Measurements from ENCODE around the gene TNFRSF4. TPM values are rescaled to one million over a fixed set of nuclear protein-coding genes. Genes with fewer than 3 reads are reported as not detected.

Gene TNFRSF4
- total and polyA plus RNA-seq, 9 of the 15 experiments (the other 6 are each of a cell fraction or from before 2014, with no cell fraction given): 0.07 to 0.44 (median 0.19) TPM; not detected in 5

DNA sequence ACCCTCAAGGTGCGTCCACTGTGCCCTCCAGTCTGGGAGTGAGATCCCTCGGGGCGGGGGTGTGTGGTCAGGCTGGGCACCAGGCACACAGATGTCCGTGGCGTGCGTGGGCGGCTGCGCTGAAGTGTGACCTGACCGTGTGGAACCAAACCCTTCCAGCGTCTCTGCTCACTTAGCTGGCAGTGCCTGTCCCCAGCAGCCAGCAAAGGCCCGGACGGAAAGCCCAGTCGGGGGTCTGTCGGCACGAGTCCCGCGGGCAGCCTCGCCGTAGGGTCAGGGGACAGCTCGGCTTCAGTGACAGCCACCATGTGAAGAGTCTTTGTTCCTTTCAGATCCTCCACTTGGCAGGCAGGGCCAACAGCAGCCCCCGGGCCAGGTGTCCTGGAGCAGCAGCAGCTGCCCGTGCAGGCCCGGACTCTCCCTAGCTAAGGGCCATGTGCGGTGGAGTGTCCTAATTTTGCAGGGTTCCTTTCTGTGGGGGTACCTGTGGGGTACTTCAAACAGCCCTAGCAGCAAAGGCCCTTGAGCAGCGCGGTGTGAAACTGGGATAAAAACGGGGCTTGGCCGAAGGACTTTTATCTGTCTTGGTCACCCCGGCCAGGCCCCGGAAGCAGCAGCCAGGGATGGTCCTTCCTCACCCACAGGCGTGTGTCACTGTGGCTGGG lies 28.7 kb downstream of the TNFRSF4 start (continued):
- peak; percentile 51; the same call in 1 of the 2 replicates for TF ChIP-seq HDAC8 (tag; IDR thresholded peaks at IDR 0.05)
- peak; percentile 78; the same call in 1 of the 2 replicates for TF ChIP-seq SMARCA4 (IDR thresholded peaks at IDR 0.05)
- no peak for TF ChIP-seq GTF2A2 (tag; IDR thresholded peaks at IDR 0.05)
- no peak for TF ChIP-seq ZNF384 (IDR thresholded peaks at IDR 0.05; ENCODE audit: low read depth, low read length)
- TF ChIP-seq TRIM28 (IDR thresholded peaks at IDR 0.05): peak; percentile 46; the same call in 1 of the 2 replicates
- TF ChIP-seq TOE1 (IDR thresholded peaks at IDR 0.05; ENCODE audit: borderline replicate concordance): peak; percentile 30; the same call in 1 of the 2 replicates
- TF ChIP-seq TOE1 (CRISPR knock-in tag; IDR thresholded peaks at IDR 0.05; ENCODE audit: borderline replicate concordance, low read depth): no peak
- peak; percentile 41; the same call in 1 of the 2 replicates for TF ChIP-seq ZBTB7A (IDR thresholded peaks at IDR 0.05; ENCODE audit: borderline replicate concordance, control insufficient read depth, low read depth, low read length)
- TF ChIP-seq NFIC (IDR thresholded peaks at IDR 0.05): 0 out of 2 replicates have a peak, but pooled peaks have one; percentile 31
- TF ChIP-seq HNRNPUL1 (IDR thresholded peaks at IDR 0.05; ENCODE audit: low read length): no peak
- TF ChIP-seq FOXK2 (conservative IDR thresholded peaks at IDR 0.05 in 1 of 2, IDR thresholded peaks at IDR 0.05 in 1 of 2; ENCODE audit: low read depth in 2 of 2): no peak
- TF ChIP-seq DPF2 (IDR thresholded peaks at IDR 0.05): peak; percentile 76; the same call in 1 of the 2 replicates
- TF ChIP-seq, protein P1, sequence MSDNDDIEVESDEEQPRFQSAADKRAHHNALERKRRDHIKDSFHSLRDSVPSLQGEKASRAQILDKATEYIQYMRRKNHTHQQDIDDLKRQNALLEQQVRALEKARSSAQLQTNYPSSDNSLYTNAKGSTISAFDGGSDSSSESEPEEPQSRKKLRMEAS (CRISPR knock-in tag; IDR thresholded peaks at IDR 0.05): peak; percentile 47; the same call in 1 of the 2 replicates
- peak; percentile 43 for TF ChIP-seq SOX6 (IDR thresholded peaks at IDR 0.05)
- TF ChIP-seq LCOR (CRISPR knock-in tag; IDR thresholded peaks at IDR 0.05): 0 out of 2 replicates have a peak, but pooled peaks have one; percentile 43
- no peak; the same call in 1 of the 2 replicates for TF ChIP-seq ZNF12 (CRISPR knock-in tag; IDR thresholded peaks at IDR 0.05)
- no peak for TF ChIP-seq BRD9 (IDR thresholded peaks at IDR 0.05; ENCODE audit: low read depth, partially characterized antibody)
- TF ChIP-seq RCOR1 (IDR thresholded peaks at IDR 0.05; ENCODE audit: borderline replicate concordance in 1 of 2, low read depth in 2 of 2, low read length in 2 of 2): peak in 1 of 2 experiments; percentile 84; a peak in 2 of 4 replicates
- TF ChIP-seq PHF8 (IDR thresholded peaks at IDR 0.05; ENCODE audit: borderline replicate concordance, low read length): peak; percentile 44; the same call in 1 of the 2 replicates
- peak in 1 of 2 experiments; percentile 75; a peak in 1 of 4 replicates for TF ChIP-seq SRF (CRISPR knock-in tag; IDR thresholded peaks at IDR 0.05)
- TF ChIP-seq CHD1 (IDR thresholded peaks at IDR 0.05; ENCODE audit: low read length): no peak
- TF ChIP-seq RBFOX2 (IDR thresholded peaks at IDR 0.05; ENCODE audit: low read depth, low read length): peak; percentile 71
- no peak for TF ChIP-seq ZNF316 (IDR thresholded peaks at IDR 0.05)
- TF ChIP-seq, protein P2, sequence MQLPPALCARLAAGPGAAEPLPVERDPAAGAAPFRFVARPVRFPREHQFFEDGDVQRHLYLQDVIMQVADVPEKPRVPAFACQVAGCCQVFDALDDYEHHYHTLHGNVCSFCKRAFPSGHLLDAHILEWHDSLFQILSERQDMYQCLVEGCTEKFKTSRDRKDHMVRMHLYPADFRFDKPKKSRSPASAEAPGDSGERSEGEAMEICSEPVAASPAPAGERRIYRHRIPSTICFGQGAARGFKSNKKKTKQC (CRISPR knock-in tag; IDR thresholded peaks at IDR 0.05): no peak
- peak; percentile 65 for TF ChIP-seq NFRKB (IDR thresholded peaks at IDR 0.05; ENCODE audit: low read depth)
- TF ChIP-seq SP1 (CRISPR knock-in tag; IDR thresholded peaks at IDR 0.05): peak; percentile 35; the same call in 1 of the 2 replicates
- TF ChIP-seq CTBP1 (IDR thresholded peaks at IDR 0.05; ENCODE audit: borderline replicate concordance): peak; percentile 42
- peak; percentile 93 for TF ChIP-seq L3MBTL2 (IDR thresholded peaks at IDR 0.05)
- peak; percentile 88 for TF ChIP-seq ZFX (CRISPR knock-in tag; IDR thresholded peaks at IDR 0.05)
- peak; percentile 44; the same call in 1 of the 2 replicates for TF ChIP-seq ATF7 (IDR thresholded peaks at IDR 0.05)
- TF ChIP-seq ZNF174 (CRISPR knock-in tag; IDR thresholded peaks at IDR 0.05): no peak
- TF ChIP-seq SMARCC2 (IDR thresholded peaks at IDR 0.05; ENCODE audit: low read depth): 0 out of 2 replicates have a peak, but pooled peaks have one; percentile 53

Data from K562 (cell line).